Endothelial cell of umbilical vein (primary cell): ENCODE measurements around the gene MATN1. TPM values are rescaled to one million over a fixed set of nuclear protein-coding genes. Genes with fewer than 3 reads are reported as not detected.

ENCODE experiments used
- BruUV-seq: library from RNA; stranded (reverse); fragments of 400-500 nt; replicated peaks from 2 replicates; lab custom pipeline; 2021; lab: Mats Ljungman, UMichigan
- CTCF ChIA-PET: fragments of 300-600, 350-600 bp; sonication (Branson Sonifier 250); formaldehyde crosslinking; loops from one replicate; lab custom pipeline; 2021; ENCODE audit warnings: antibody characterized with exemption, inconsistent platforms; lab: Charles Lee
- POLR2A ChIA-PET: fragments of 300-600, 350-600 bp; sonication (Branson Sonifier 250); formaldehyde crosslinking; loops from one replicate; lab custom pipeline; 2021; ENCODE audit warnings: antibody characterized with exemption, inconsistent platforms; lab: Charles Lee
- DNase-seq: peaks from one replicate; pipeline ENCODE4 v3.0.0-alpha.2; 2011; ENCODE audit warnings: low read depth, low spot score
- FAIRE-seq: peaks from 2 replicates; lab custom pipeline; 2011; peaks lifted over from hg19 to GRCh38; lab: Jason Lieb, UNC
- H2AFZ ChIP-seq: 2 replicates; pipeline ENCODE4 v1.6.0; 2012; ENCODE audit warnings: low read depth, low read length, control low read depth, inconsistent platforms
- H3K27ac ChIP-seq: 2 replicates; pipeline ENCODE4 v1.5.1; 2011; ENCODE audit warnings: low read depth, mild to moderate bottlenecking, control low read depth, low read length, moderate library complexity; ENCODE audit not compliant: insufficient read depth
- H3K27me3 ChIP-seq, 2 experiments: 2 replicates each; pipeline versions ENCODE4 v1.6.0 to v1.6.1; 2011; ENCODE audit warnings: low read length in 2 of 2, mixed read lengths in 1 of 2; ENCODE audit not compliant: control insufficient read depth in 2 of 2, insufficient read depth in 2 of 2
- H3K36me3 ChIP-seq, 2 experiments: 2 replicates in 1 of 2; 3 replicates in 1 of 2; pipeline ENCODE4 v1.5.1; 2011; ENCODE audit warnings: low read length in 2 of 2, mild to moderate bottlenecking in 1 of 2, moderate library complexity in 1 of 2; ENCODE audit not compliant: control insufficient read depth in 2 of 2, insufficient read depth in 2 of 2; ENCODE audit errors: extremely low read depth in 1 of 2
- H3K4me1 ChIP-seq: 3 replicates; pipeline ENCODE4 v1.5.1; 2011; ENCODE audit warnings: mild to moderate bottlenecking, low read length; ENCODE audit not compliant: control insufficient read depth, insufficient read depth; ENCODE audit errors: extremely low read depth
- H3K4me2 ChIP-seq: 2 replicates; pipeline ENCODE4 v1.6.1; 2011; ENCODE audit warnings: low read length, control low read depth, mixed read lengths; ENCODE audit not compliant: insufficient read depth
- H3K4me3 ChIP-seq, 3 experiments: fragments of 200-600 bp in 1 of 3; sonication (generic), shearing (Covaris generic) in 1 of 3; replicated peaks in 1 of 3; 2 replicates each; pipeline ENCODE4 v1.5.1; 2011 to 2016; ENCODE audit warnings: control low read depth in 3 of 3, low read length in 3 of 3, mild to moderate bottlenecking in 2 of 3, inconsistent platforms in 1 of 3, low read depth in 1 of 3, moderate library complexity in 1 of 3; ENCODE audit not compliant: insufficient read depth in 1 of 3
- H3K79me2 ChIP-seq: 2 replicates; pipeline ENCODE4 v1.6.0; 2012; ENCODE audit warnings: low read length, inconsistent platforms; ENCODE audit not compliant: control insufficient read depth, insufficient read depth
- H3K9ac ChIP-seq: replicated peaks from 2 replicates; pipeline ENCODE3; 2011; ENCODE audit warnings: low read length, control low read depth; ENCODE audit not compliant: insufficient read depth; ENCODE audit errors: extremely low read depth
- H3K9me1 ChIP-seq: replicated peaks from 3 replicates; pipeline ENCODE4 v1.6.0; 2011; ENCODE audit warnings: mild to moderate bottlenecking, low read length; ENCODE audit not compliant: control insufficient read depth, insufficient read depth; ENCODE audit errors: extremely low read depth
- H3K9me3 ChIP-seq: replicated peaks from 2 replicates; pipeline ENCODE4 v1.5.1; 2012; ENCODE audit warnings: low read length, inconsistent platforms; ENCODE audit not compliant: control insufficient read depth, insufficient read depth
- H4K20me1 ChIP-seq: replicated peaks from 2 replicates; pipeline ENCODE3; 2011; ENCODE audit warnings: mild to moderate bottlenecking, low read length; ENCODE audit not compliant: control insufficient read depth, insufficient read depth; ENCODE audit errors: extremely low read depth
- EZH2 ChIP-seq: IDR thresholded peaks from 2 replicates; pipeline ENCODE4 v1.6.1; 2012; ENCODE audit warnings: borderline replicate concordance, low read depth, mild to moderate bottlenecking, moderate library complexity, low read length, inconsistent platforms; ENCODE audit not compliant: severe bottlenecking
- FOS ChIP-seq: IDR thresholded peaks from 2 replicates; pipeline ENCODE4 v1.6.1; 2011; ENCODE audit warnings: mild to moderate bottlenecking, low read length, moderate library complexity, borderline replicate concordance; ENCODE audit not compliant: insufficient read depth
- GATA2 ChIP-seq: IDR thresholded peaks from 2 replicates; pipeline ENCODE4 v1.7.0; 2011; ENCODE audit warnings: low read depth, mild to moderate bottlenecking, moderate library complexity, mixed read lengths, low read length; ENCODE audit not compliant: insufficient read length, insufficient read depth
- JUN ChIP-seq: IDR thresholded peaks from 2 replicates; pipeline ENCODE4 v1.6.1; 2011; ENCODE audit warnings: borderline replicate concordance, low read depth; ENCODE audit not compliant: insufficient read length, insufficient read depth
- MYC ChIP-seq: IDR thresholded peaks from one replicate; pipeline ENCODE4 v1.6.1; 2011; ENCODE audit warnings: mild to moderate bottlenecking, low read depth, low read length
- POLR2A ChIP-seq: IDR thresholded peaks from 2 replicates; pipeline ENCODE4 v1.6.1; 2012; ENCODE audit warnings: low read depth, mild to moderate bottlenecking, control low read depth, low read length
- POLR2AphosphoS5 ChIP-seq: IDR thresholded peaks from 2 replicates; pipeline ENCODE4 v1.6.1; 2012; ENCODE audit warnings: low read depth, mild to moderate bottlenecking, control low read depth, low read length, moderate library complexity; ENCODE audit not compliant: insufficient read depth
- dilution Hi-C: fragments of 300-500 bp; cut with MboI; formaldehyde crosslinking; loops from one replicate; pipeline ENCODE4 v1.15.0; 2019; ENCODE audit warnings: low sequenced_read_pairs; ENCODE audit not compliant: extremely low pct_ligation_motif_present
- intact Hi-C: fragments of 100-400 bp; cut with micrococcal nuclease; formaldehyde crosslinking; loops from one replicate; pipeline ENCODE4 v1.10.0; 2022
- polyA plus RNA-seq, 4 experiments: library from polyadenylated mRNA; depleted of rRNA in 3 of 4; stranded (reverse) in 3 of 4; unstranded in 1 of 4; fragments of >200 nt; gene quantifications; 2 replicates each; pipeline versions ENCODE4 v1.2.1 to v1.2.3, GENCODE V29; 2011 to 2012; ENCODE audit warnings: missing spikeins in 1 of 4
- total RNA-seq: library from RNA; stranded (reverse); gene quantifications from 2 replicates; pipeline ENCODE4 v1.2.3, GENCODE V29; 2021
- TF ChIP-seq, protein P1 (sequence below): IDR thresholded peaks from 2 replicates; pipeline ENCODE4 v1.6.1; 2011; ENCODE audit not compliant: insufficient read depth, insufficient read length
- TF ChIP-seq, protein P2 (sequence below), 2 donors: IDR thresholded peaks; 1 replicate in 1 of 2; 2 replicates in 1 of 2; pipeline ENCODE4 v1.5.1; 2011; ENCODE audit warnings: low read length in 2 of 2, mild to moderate bottlenecking in 2 of 2, moderate library complexity in 2 of 2, control low read depth in 1 of 2, inconsistent platforms in 1 of 2, low read depth in 1 of 2; ENCODE audit not compliant: insufficient read depth in 1 of 2; ENCODE audit errors: extremely low read depth in 1 of 2

Gene MATN1
- total and polyA plus RNA-seq, 2 donors (not counting 3 experiments of a cell fraction or from before 2014, with no cell fraction given): 0.29 to 0.36 TPM

DNA sequence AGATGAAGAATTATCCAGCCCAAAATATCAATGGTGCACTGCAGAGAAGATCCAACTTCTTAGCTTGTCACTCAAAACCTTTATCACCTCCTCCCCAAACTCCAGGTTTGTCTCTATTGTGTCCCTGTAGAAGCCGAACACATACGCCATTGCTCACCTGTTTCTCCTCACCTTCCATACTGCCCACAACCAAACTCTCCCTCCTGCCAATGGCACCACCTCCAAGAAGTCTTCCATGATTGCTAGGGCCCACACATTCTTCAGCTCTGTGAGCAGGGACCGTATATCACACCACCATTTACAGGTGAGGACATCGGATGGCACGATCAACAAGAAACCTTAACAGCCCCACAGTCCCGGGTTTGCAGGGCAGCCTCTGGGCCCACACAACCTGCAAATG, 31.9 kb upstream of the MATN1 start:
- POLR2A ChIA-PET: no interaction called here

DNA sequence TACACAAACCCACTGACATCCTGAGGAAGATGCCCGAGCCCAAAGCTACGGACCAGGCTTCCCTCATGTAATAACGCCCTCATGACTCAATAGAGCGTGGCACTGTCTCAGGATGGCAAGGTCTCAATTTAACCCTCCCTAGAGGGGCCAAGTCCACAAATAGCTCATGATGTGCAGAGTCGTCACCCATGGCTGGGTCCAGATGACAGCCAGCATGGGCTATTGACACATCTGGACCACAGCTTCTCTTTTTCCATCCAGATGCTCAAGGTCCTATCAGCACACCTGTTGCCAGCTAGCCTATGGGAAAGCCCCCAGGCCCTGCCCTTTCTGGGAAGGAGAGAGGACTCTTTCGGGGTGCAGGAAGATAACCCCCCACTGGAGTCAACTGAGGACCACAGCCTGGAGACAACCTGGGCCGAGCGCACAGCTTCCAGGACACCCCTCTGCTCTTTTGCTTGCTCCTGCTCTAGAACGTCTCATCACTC, 31.3 kb upstream of the MATN1 start:
- Histone ChIP-seq H3K4me3 (no peak overlapping the region), H3K27me3 (no peaks in the 10 kb centered on the region), H3K9ac (no peak overlapping the region), H3K36me3 (no peaks in the 10 kb centered on the region), H3K4me2 (no peak overlapping the region), H3K4me1 (peaks cover 31% of the 10 kb centered on the region), H3K79me2 (peaks cover 34% of the 10 kb centered on the region), H3K9me3 (no peaks in the 10 kb centered on the region), H3K27ac (no peak overlapping the region), H3K9me1 (no peaks in the 10 kb centered on the region), H2AFZ (no peak overlapping the region), H4K20me1 (no peaks in the 10 kb centered on the region)
- BruUV-seq: no TSS peak
- DNase-seq (no peak), FAIRE-seq (no peak)
- TF ChIP-seq GATA2: no peak
- no peak for TF ChIP-seq POLR2AphosphoS5
- TF ChIP-seq MYC: no peak
- TF ChIP-seq, protein P1, sequence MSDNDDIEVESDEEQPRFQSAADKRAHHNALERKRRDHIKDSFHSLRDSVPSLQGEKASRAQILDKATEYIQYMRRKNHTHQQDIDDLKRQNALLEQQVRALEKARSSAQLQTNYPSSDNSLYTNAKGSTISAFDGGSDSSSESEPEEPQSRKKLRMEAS: no peak
- no peak for TF ChIP-seq JUN
- TF ChIP-seq EZH2: no peak
- no peak for TF ChIP-seq FOS
- no peak for TF ChIP-seq POLR2A
- TF ChIP-seq, protein P2, sequence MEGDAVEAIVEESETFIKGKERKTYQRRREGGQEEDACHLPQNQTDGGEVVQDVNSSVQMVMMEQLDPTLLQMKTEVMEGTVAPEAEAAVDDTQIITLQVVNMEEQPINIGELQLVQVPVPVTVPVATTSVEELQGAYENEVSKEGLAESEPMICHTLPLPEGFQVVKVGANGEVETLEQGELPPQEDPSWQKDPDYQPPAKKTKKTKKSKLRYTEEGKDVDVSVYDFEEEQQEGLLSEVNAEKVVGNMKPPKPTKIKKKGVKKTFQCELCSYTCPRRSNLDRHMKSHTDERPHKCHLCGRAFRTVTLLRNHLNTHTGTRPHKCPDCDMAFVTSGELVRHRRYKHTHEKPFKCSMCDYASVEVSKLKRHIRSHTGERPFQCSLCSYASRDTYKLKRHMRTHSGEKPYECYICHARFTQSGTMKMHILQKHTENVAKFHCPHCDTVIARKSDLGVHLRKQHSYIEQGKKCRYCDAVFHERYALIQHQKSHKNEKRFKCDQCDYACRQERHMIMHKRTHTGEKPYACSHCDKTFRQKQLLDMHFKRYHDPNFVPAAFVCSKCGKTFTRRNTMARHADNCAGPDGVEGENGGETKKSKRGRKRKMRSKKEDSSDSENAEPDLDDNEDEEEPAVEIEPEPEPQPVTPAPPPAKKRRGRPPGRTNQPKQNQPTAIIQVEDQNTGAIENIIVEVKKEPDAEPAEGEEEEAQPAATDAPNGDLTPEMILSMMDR (IDR thresholded peaks at IDR 0.05; ENCODE audit: extremely low read depth in 1 of 2, insufficient read depth in 1 of 2, low read depth in 1 of 2, low read length in 2 of 2): no peak
- ChIA-PET POLR2A (no interaction called here), CTCF (interaction anchor here (1.0 to 3.9 kb wide), 5 partner anchors 9 to 36 kb away, joined by 3 to 20 read pairs (median 4); no protein-coding TSS in a partner anchor)
- intact Hi-C loops (no loop called here), dilution Hi-C loops (no loop called here)

More for the DNA sequence above, 31.9 kb upstream of the MATN1 start:
- Histone ChIP-seq H2AFZ (no peak overlapping the region), H4K20me1 (no peaks in the 10 kb centered on the region), H3K27ac (no peak overlapping the region), H3K4me2 (no peak overlapping the region), H3K9me1 (no peaks in the 10 kb centered on the region), H3K9ac (no peak overlapping the region), H3K36me3 (no peaks in the 10 kb centered on the region), H3K4me1 (peaks cover 31% of the 10 kb centered on the region), H3K4me3 (no peak overlapping the region), H3K27me3 (no peaks in the 10 kb centered on the region), H3K79me2 (peaks cover 34% of the 10 kb centered on the region), H3K9me3 (no peaks in the 10 kb centered on the region)
- no TSS peak for BruUV-seq
- dilution Hi-C loops (no loop called here), intact Hi-C loops (no loop called here)
- TF ChIP-seq EZH2 (no peak), POLR2A (no peak), MYC (no peak)
- TF ChIP-seq, protein P1: no peak
- CTCF ChIA-PET: interaction anchor here (1.0 to 3.9 kb wide), 5 partner anchors 8 to 37 kb away, joined by 3 to 38 read pairs (median 5); no protein-coding TSS in a partner anchor
- DNase-seq (no peak), FAIRE-seq (no peak)
